ENCODE measurements around the gene P4HB.

DNA sequence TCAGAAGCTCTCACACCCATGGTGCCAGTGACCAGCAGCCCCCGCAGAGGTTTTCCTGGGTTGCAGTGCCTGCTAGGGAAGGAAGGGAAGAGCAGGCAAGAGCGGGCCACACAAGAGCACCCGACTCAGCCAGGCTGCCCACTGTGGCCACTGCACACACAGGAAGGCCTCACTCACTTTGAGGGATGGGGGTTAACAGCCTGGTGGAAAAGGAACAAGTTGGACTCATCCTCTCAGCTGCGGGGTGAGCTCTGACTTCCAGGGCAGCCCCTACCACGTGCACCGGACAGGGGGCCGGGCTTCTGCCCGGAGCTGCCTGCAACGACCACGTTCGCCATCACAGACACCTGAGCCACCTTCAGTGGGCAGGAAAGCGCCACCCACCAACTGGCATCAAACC, 8.1 kb downstream of the P4HB start:
- TF ChIP-seq, protein P1, sequence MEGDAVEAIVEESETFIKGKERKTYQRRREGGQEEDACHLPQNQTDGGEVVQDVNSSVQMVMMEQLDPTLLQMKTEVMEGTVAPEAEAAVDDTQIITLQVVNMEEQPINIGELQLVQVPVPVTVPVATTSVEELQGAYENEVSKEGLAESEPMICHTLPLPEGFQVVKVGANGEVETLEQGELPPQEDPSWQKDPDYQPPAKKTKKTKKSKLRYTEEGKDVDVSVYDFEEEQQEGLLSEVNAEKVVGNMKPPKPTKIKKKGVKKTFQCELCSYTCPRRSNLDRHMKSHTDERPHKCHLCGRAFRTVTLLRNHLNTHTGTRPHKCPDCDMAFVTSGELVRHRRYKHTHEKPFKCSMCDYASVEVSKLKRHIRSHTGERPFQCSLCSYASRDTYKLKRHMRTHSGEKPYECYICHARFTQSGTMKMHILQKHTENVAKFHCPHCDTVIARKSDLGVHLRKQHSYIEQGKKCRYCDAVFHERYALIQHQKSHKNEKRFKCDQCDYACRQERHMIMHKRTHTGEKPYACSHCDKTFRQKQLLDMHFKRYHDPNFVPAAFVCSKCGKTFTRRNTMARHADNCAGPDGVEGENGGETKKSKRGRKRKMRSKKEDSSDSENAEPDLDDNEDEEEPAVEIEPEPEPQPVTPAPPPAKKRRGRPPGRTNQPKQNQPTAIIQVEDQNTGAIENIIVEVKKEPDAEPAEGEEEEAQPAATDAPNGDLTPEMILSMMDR (conservative IDR thresholded peaks at IDR 0.05), result no peak
- no peak for TF ChIP-seq ZFX (IDR thresholded peaks at IDR 0.05)
